Stomach (tissue), 4 donors: Measurements from ENCODE around the gene PFDN2.

Source experiments
- EP300 ChIP-seq: sonication (generic); formaldehyde crosslinking; IDR thresholded peaks from one replicate; pipeline ENCODE4 v1.6.1; 2017; ENCODE audit warnings: antibody characterized with exemption
- TF ChIP-seq, protein P1 (sequence below), 7 experiments: fragments of 450-650 bp in 4 of 7; fragments of 200-600 bp in 3 of 7; sonication (generic) in 3 of 7; IDR thresholded peaks; one replicate each; pipeline ENCODE4 v1.5.1; 2016 to 2019; ENCODE audit warnings: antibody characterized with exemption in 7 of 7, control low read depth in 2 of 7, mild to moderate bottlenecking in 1 of 7

- TF ChIP-seq EP300 = no peak
- TF ChIP-seq, protein P1, sequence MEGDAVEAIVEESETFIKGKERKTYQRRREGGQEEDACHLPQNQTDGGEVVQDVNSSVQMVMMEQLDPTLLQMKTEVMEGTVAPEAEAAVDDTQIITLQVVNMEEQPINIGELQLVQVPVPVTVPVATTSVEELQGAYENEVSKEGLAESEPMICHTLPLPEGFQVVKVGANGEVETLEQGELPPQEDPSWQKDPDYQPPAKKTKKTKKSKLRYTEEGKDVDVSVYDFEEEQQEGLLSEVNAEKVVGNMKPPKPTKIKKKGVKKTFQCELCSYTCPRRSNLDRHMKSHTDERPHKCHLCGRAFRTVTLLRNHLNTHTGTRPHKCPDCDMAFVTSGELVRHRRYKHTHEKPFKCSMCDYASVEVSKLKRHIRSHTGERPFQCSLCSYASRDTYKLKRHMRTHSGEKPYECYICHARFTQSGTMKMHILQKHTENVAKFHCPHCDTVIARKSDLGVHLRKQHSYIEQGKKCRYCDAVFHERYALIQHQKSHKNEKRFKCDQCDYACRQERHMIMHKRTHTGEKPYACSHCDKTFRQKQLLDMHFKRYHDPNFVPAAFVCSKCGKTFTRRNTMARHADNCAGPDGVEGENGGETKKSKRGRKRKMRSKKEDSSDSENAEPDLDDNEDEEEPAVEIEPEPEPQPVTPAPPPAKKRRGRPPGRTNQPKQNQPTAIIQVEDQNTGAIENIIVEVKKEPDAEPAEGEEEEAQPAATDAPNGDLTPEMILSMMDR (IDR thresholded peaks at IDR 0.05) = no peak
Observed at GRCh38 chr1:161070761-161071160, 47.1 kb downstream of the PFDN2 start.
